PFSK-1 (cell line): ENCODE measurements around the gene ULK4.

ENCODE experiments used
- SIN3A ChIP-seq: IDR thresholded peaks from 2 replicates; pipeline ENCODE4 v1.6.1; 2012; ENCODE audit warnings: mild to moderate bottlenecking, low read length, moderate library complexity, borderline replicate concordance; ENCODE audit not compliant: insufficient read depth
- TAF1 ChIP-seq: IDR thresholded peaks from 2 replicates; pipeline ENCODE4 v1.6.1; 2012; ENCODE audit warnings: low read length, control low read depth, borderline replicate concordance; ENCODE audit not compliant: insufficient read depth

DNA sequence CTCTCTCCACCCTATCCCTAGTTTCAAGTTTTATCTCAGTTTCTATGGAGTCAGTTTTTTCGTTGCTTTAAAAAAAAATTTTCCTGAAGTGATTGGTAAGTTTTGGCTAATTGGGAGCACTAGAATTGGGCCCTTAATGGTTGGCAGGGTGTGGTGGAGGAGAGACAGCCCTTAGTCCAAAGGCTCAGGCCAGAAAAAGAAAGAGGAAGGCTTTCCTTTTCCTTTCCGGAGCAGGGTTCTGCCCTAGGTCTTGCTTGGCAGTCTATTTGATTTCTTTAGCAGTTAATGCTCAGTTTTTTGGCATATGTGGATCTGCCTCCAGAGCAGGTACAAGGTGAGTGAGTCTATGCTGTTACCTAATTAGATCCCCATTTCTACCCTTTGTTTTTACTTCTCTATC lies 739.9 kb downstream of the ULK4 start:
- TF ChIP-seq SIN3A, result no peak
- TF ChIP-seq TAF1, result no peak
